Neuronal stem cell (in vitro differentiated cells): ENCODE measurements around the gene LIN52.

Experiments used
- DNase-seq: peaks from one replicate; pipeline ENCODE4 v3.0.0-alpha.2; 2013; ENCODE audit warnings: low spot score
- H2AFZ ChIP-seq: one replicate; pipeline ENCODE4 v1.6.1; 2013; ENCODE audit warnings: mild to moderate bottlenecking, low read length, inconsistent platforms
- H2AK5ac ChIP-seq: 2 replicates; pipeline ENCODE4 v1.6.1; 2013; ENCODE audit warnings: low read depth, mild to moderate bottlenecking, inconsistent platforms, low read length, moderate library complexity, mixed read lengths
- H2BK120ac ChIP-seq: 2 replicates; pipeline ENCODE4 v1.6.1; 2013; ENCODE audit warnings: low read depth, mild to moderate bottlenecking, inconsistent platforms, low read length, moderate library complexity, mixed read lengths
- H2BK12ac ChIP-seq: one replicate; pipeline ENCODE4 v1.6.1; 2013; ENCODE audit warnings: low read length, inconsistent platforms
- H2BK15ac ChIP-seq: 2 replicates; pipeline ENCODE4 v1.6.1; 2013; ENCODE audit warnings: mild to moderate bottlenecking, low read length, inconsistent platforms, mixed read lengths
- H2BK5ac ChIP-seq: one replicate; pipeline ENCODE4 v1.6.1; 2013; ENCODE audit warnings: inconsistent platforms, mild to moderate bottlenecking, low read length, moderate library complexity
- H3K14ac ChIP-seq: one replicate; pipeline ENCODE4 v1.6.1; 2013; ENCODE audit warnings: low read length, inconsistent platforms
- H3K18ac ChIP-seq: 2 replicates; pipeline ENCODE4 v1.6.1; 2013; ENCODE audit warnings: low read length, inconsistent platforms
- H3K23ac ChIP-seq: 2 replicates; pipeline ENCODE4 v1.6.1; 2013; ENCODE audit warnings: low read depth, mild to moderate bottlenecking, mixed read lengths, low read length, inconsistent platforms; ENCODE audit not compliant: poor library complexity
- H3K27ac ChIP-seq: replicated peaks from 3 replicates; pipeline ENCODE4 v1.5.1; 2013; ENCODE audit warnings: low read length, inconsistent platforms
- H3K27me3 ChIP-seq, 3 experiments: 2 replicates each; pipeline ENCODE4 v1.6.1; 2013; ENCODE audit warnings: low read length in 3 of 3, mild to moderate bottlenecking in 2 of 3, inconsistent platforms in 1 of 3, low read depth in 1 of 3, mixed read lengths in 1 of 3, moderate library complexity in 1 of 3; ENCODE audit not compliant: control insufficient read depth in 3 of 3, insufficient read depth in 3 of 3
- H3K36me3 ChIP-seq, 2 donors: replicated peaks in 1 of 2; 2 replicates each; pipeline ENCODE4 v1.6.1; 2013; ENCODE audit warnings: low read length in 2 of 2; ENCODE audit not compliant: control insufficient read depth in 2 of 2, insufficient read depth in 2 of 2
- H3K4ac ChIP-seq: 2 replicates; pipeline ENCODE4 v1.6.1; 2013; ENCODE audit warnings: inconsistent platforms, mild to moderate bottlenecking, low read length, moderate library complexity
- H3K4me1 ChIP-seq, 2 donors: 1 replicate in 1 of 2; 2 replicates in 1 of 2; pipeline ENCODE4 v1.6.1; 2013; ENCODE audit warnings: low read length in 2 of 2, low read depth in 1 of 2; ENCODE audit not compliant: control insufficient read depth in 2 of 2, insufficient read depth in 1 of 2
- H3K4me2 ChIP-seq: one replicate; pipeline ENCODE4 v1.6.1; 2013; ENCODE audit warnings: mild to moderate bottlenecking, low read length, inconsistent platforms; ENCODE audit not compliant: insufficient read depth, poor library complexity, severe bottlenecking
- H3K4me3 ChIP-seq, 2 donors: 2 replicates each; pipeline ENCODE4 v1.5.1; 2013; ENCODE audit warnings: low read length in 2 of 2, mild to moderate bottlenecking in 2 of 2, inconsistent platforms in 1 of 2, moderate library complexity in 1 of 2
- H3K79me1 ChIP-seq: one replicate; pipeline ENCODE4 v1.6.1; 2013; ENCODE audit warnings: low read depth, mild to moderate bottlenecking, inconsistent platforms, low read length, moderate library complexity
- H3K9ac ChIP-seq: one replicate; pipeline ENCODE4 v1.6.1; 2013; ENCODE audit warnings: mild to moderate bottlenecking, low read depth, low read length, inconsistent platforms; ENCODE audit not compliant: poor library complexity
- H3K9me3 ChIP-seq, 2 donors: replicated peaks in 1 of 2; 2 replicates each; pipeline versions ENCODE3 to v1.6.1; 2013; ENCODE audit warnings: low read length in 2 of 2, mild to moderate bottlenecking in 2 of 2, inconsistent platforms in 1 of 2, low read depth in 1 of 2, mixed read lengths in 1 of 2, moderate library complexity in 1 of 2; ENCODE audit not compliant: control insufficient read depth in 2 of 2, insufficient read depth in 1 of 2
- H4K8ac ChIP-seq: one replicate; pipeline ENCODE4 v1.6.1; 2013; ENCODE audit warnings: low read depth, mild to moderate bottlenecking, inconsistent platforms, low read length, moderate library complexity
- H4K91ac ChIP-seq: one replicate; pipeline ENCODE4 v1.6.1; 2013; ENCODE audit warnings: low read length, low read depth, mild to moderate bottlenecking, inconsistent platforms; ENCODE audit not compliant: poor library complexity
- WGBS, 2 donors: extraction: QIAGEN DNeasy Blood & Tissue Kit; methylation state at CpG; one replicate each; pipeline ENCODE4 v1.1.7; 2013; ENCODE audit warnings: missing lambda C conversion rate in 2 of 2, mixed read lengths in 1 of 2; ENCODE audit not compliant: insufficient read length in 2 of 2, insufficient replicate concordance in 1 of 2; ENCODE audit errors: extremely low coverage in 2 of 2; 5-methylcytosine and 5-hydroxymethylcytosine counted together

Gene LIN52

GRCh38 chr14:74042296-74042695, 42.5 kb upstream of the LIN52 start:
- no peak overlapping the region for H3K27ac ChIP-seq
- H3K14ac ChIP-seq, result no peak overlapping the region
- no peak overlapping the region for H4K91ac ChIP-seq
- H2BK5ac ChIP-seq, result no peak overlapping the region
- no peak overlapping the region for H2AK5ac ChIP-seq
- no peaks in the 10 kb centered on the region for H3K9me3 ChIP-seq
- no peaks in the 10 kb centered on the region for H3K79me1 ChIP-seq
- no peak overlapping the region for H2BK12ac ChIP-seq
- no peak overlapping the region for H3K4me2 ChIP-seq
- no peak overlapping the region for H3K23ac ChIP-seq
- no peak overlapping the region for H2AFZ ChIP-seq
- H3K36me3 ChIP-seq, result no peaks in the 10 kb centered on the region
- no peak overlapping the region for H3K4ac ChIP-seq
- WGBS, 2 donors, result no CpG with 5 or more reads among the region's 2 CpGs
- no peak overlapping the region for H3K18ac ChIP-seq
- H3K9ac ChIP-seq, result no peak overlapping the region
- H3K4me1 ChIP-seq, result no peaks in the 10 kb centered on the region
- H4K8ac ChIP-seq, result no peak overlapping the region
- no peak overlapping the region for H2BK15ac ChIP-seq
- no peak overlapping the region for H3K4me3 ChIP-seq
- no peaks in the 10 kb centered on the region for H3K27me3 ChIP-seq
- DNase-seq, result no peak
- H2BK120ac ChIP-seq, result no peak overlapping the region

GRCh38 chr14:74045522-74045921, 39.2 kb upstream of the LIN52 start:
- Histone ChIP-seq H4K91ac (no peak overlapping the region), H3K36me3 (no peaks in the 10 kb centered on the region), H3K9me3 (no peaks in the 10 kb centered on the region), H2BK120ac (no peak overlapping the region), H3K4me2 (no peak overlapping the region), H3K79me1 (no peaks in the 10 kb centered on the region), H2AFZ (no peak overlapping the region), H3K4ac (no peak overlapping the region), H2BK12ac (no peak overlapping the region), H3K9ac (no peak overlapping the region), H3K27me3 (no peaks in the 10 kb centered on the region), H4K8ac (no peak overlapping the region), H3K18ac (no peak overlapping the region), H3K4me1 (no peaks in the 10 kb centered on the region), H3K14ac (no peak overlapping the region), H2BK15ac (no peak overlapping the region), H3K4me3 (no peak overlapping the region), H3K27ac (no peak overlapping the region), H3K23ac (no peak overlapping the region), H2BK5ac (no peak overlapping the region), H2AK5ac (no peak overlapping the region)
- no CpG with 5 or more reads among the region's 4 CpGs for WGBS, 2 donors
- no peak for DNase-seq

GRCh38 chr14:74048281-74048680, 36.5 kb upstream of the LIN52 start:
- Histone ChIP-seq H3K9ac (no peak overlapping the region), H2AFZ (no peak overlapping the region), H3K27me3 (no peaks in the 10 kb centered on the region), H3K18ac (no peak overlapping the region), H3K9me3 (no peaks in the 10 kb centered on the region), H3K23ac (no peak overlapping the region), H3K36me3 (no peaks in the 10 kb centered on the region), H3K4ac (no peak overlapping the region), H3K4me1 (no peaks in the 10 kb centered on the region), H3K4me2 (no peak overlapping the region), H3K4me3 (no peak overlapping the region), H2BK120ac (no peak overlapping the region), H2BK12ac (no peak overlapping the region), H3K79me1 (no peaks in the 10 kb centered on the region), H4K8ac (no peak overlapping the region), H2BK15ac (no peak overlapping the region), H2AK5ac (no peak overlapping the region), H3K14ac (no peak overlapping the region), H4K91ac (no peak overlapping the region), H2BK5ac (no peak overlapping the region), H3K27ac (no peak overlapping the region)
- no CpG with 5 or more reads among the region's 3 CpGs for WGBS, 2 donors
- DNase-seq, result no peak

GRCh38 chr14:74049876-74050495, 34.8 kb upstream of the LIN52 start:
- H3K23ac ChIP-seq, result no peak overlapping the region
- H2AK5ac ChIP-seq, result no peak overlapping the region
- no peak overlapping the region for H2BK12ac ChIP-seq
- no peaks in the 10 kb centered on the region for H3K9me3 ChIP-seq
- no peak overlapping the region for H3K18ac ChIP-seq
- no CpG with 5 or more reads among the region's 3 CpGs for WGBS, 2 donors
- no peak overlapping the region for H4K91ac ChIP-seq
- H3K4me1 ChIP-seq, result no peaks in the 10 kb centered on the region
- no peak overlapping the region for H2BK5ac ChIP-seq
- no peak for DNase-seq
- H3K27ac ChIP-seq, result no peak overlapping the region
- no peaks in the 10 kb centered on the region for H3K79me1 ChIP-seq
- H3K4me3 ChIP-seq, result no peak overlapping the region
- H3K4me2 ChIP-seq, result no peak overlapping the region
- no peak overlapping the region for H3K9ac ChIP-seq
- H4K8ac ChIP-seq, result no peak overlapping the region
- H3K27me3 ChIP-seq, result no peaks in the 10 kb centered on the region
- H3K14ac ChIP-seq, result no peak overlapping the region
- no peak overlapping the region for H3K4ac ChIP-seq
- no peak overlapping the region for H2BK15ac ChIP-seq
- no peaks in the 10 kb centered on the region for H3K36me3 ChIP-seq
- no peak overlapping the region for H2BK120ac ChIP-seq
- no peak overlapping the region for H2AFZ ChIP-seq
